Measurements from ENCODE around the gene LMOD1. TPM values are rescaled to one million over a fixed set of nuclear protein-coding genes. Genes with fewer than 3 reads are reported as not detected.

Gene LMOD1
- total and polyA plus RNA-seq, 2 of the 8 experiments (the other 6 are each of a cell fraction or from before 2014, with no cell fraction given) = 0.77 to 1.4 TPM

DNA sequence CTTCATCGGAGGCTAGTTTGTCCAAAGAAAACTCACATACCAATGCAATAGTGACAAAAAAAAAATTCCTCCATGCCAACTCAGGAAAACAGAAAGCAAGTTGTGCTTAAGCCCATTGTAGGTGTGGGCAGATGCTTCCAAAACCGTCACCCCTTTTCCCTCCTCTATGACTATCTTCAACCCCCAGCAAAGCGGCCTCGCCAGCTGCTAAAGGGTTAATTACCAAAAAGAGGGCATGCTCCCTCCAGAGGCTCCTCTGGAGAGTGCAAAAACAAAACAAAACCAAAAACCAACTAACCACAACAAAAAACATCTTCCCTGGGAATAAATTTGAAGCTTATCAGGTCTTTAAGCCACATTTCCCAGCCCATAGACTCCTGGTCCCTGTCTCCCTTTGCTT, 1.2 kb downstream of the LMOD1 start (continued):
- TF ChIP-seq BCL11A (IDR thresholded peaks at IDR 0.05; ENCODE audit: low read depth in 2 of 2, low read length in 2 of 2) = no peak
